KMS-11 (cell line): ENCODE measurements around the gene ISG20L2.

Experiments used
- H2AFZ ChIP-seq: fragments of 200-600 bp; sonication (generic); 2 replicates; pipeline ENCODE4 v1.6.1; 2016; ENCODE audit warnings: antibody characterized with exemption, mixed run types, low read depth
- H3K27ac ChIP-seq: fragments of 200-600 bp; sonication (generic); 2 replicates; pipeline ENCODE4 v1.6.1; 2016; ENCODE audit warnings: mild to moderate bottlenecking, mixed run types
- H3K27me3 ChIP-seq: fragments of 200-600 bp; sonication (generic); 2 replicates; pipeline ENCODE4 v1.6.1; 2017; ENCODE audit warnings: mild to moderate bottlenecking, low read depth, mixed run types, moderate library complexity; ENCODE audit not compliant: insufficient read depth
- H3K36me3 ChIP-seq: fragments of 200-600 bp; sonication (generic); 2 replicates; pipeline ENCODE4 v1.6.1; 2017; ENCODE audit warnings: mild to moderate bottlenecking, mixed run types; ENCODE audit not compliant: insufficient read depth
- H3K4me1 ChIP-seq: fragments of 200-600 bp; sonication (generic); 2 replicates; pipeline ENCODE4 v1.6.1; 2016; ENCODE audit warnings: mild to moderate bottlenecking, low read depth, mixed run types; ENCODE audit not compliant: poor library complexity, severe bottlenecking
- H3K4me2 ChIP-seq: fragments of 200-600 bp; sonication (generic); 2 replicates; pipeline ENCODE4 v1.7.0; 2016; ENCODE audit warnings: mild to moderate bottlenecking, mixed run types
- H3K4me3 ChIP-seq: fragments of 200-600 bp; sonication (generic); IDR thresholded peaks from 2 replicates; pipeline ENCODE4 v1.6.1; 2017; ENCODE audit warnings: low read depth, low read length, mixed read lengths; ENCODE audit not compliant: insufficient read depth
- H3K79me2 ChIP-seq: fragments of 200-600 bp; sonication (generic); 2 replicates; pipeline ENCODE4 v1.6.1; 2016; ENCODE audit warnings: low read depth, mixed run types; ENCODE audit not compliant: insufficient read depth
- H3K9ac ChIP-seq: fragments of 200-600 bp; sonication (generic); 2 replicates; pipeline ENCODE4 v1.6.1; 2016; ENCODE audit warnings: mild to moderate bottlenecking, mixed run types
- H4K20me1 ChIP-seq: fragments of 200-600 bp; sonication (generic); 2 replicates; pipeline ENCODE4 v1.6.1; 2016; ENCODE audit warnings: mild to moderate bottlenecking, mixed run types; ENCODE audit not compliant: insufficient read depth
- CTCF ChIP-seq: fragments of 200-600 bp; sonication (generic); conservative IDR thresholded peaks from 2 replicates; pipeline ENCODE4 v1.6.1; 2017; ENCODE audit warnings: low read depth, mild to moderate bottlenecking, antibody characterized with exemption, low read length, moderate library complexity, mixed read lengths

ISG20L2 gene

DNA sequence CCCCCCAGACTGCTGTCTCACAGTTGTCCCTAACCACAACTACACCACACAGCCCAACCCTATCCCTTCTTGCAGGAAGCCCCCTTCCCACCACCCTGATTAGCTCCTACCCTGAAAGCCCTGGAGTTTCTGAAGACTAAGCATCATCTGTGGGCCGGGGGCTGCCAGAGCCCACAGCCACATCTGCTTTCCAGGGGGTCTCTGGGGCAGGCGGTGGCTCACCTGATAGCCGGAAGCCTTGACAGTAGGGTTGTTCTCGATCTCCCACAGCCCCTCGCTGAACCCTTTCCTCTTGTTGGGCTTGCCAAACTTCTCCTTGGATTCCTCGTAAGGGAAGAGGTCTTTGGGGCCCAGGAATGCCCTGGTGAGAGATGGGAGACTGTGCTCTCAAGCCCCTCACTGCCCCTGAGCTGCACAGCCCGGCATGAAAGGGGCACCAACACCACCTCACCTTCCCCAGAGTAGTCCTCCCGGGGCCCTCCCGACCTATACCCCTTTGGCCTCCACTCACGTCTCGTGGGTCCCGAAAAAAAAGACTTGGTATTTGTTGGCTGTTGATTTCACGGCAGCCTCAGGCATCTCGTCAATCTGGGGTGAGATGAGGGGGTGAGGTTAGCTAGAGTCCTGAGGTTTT is 16.3 kb upstream of the ISG20L2 start:
- peak overlapping the region; percentile 94; the same call in 1 of the 2 replicates for H3K4me2 ChIP-seq
- H3K36me3 ChIP-seq = no peaks in the 10 kb centered on the region; the same call in 1 of the 2 replicates
- peaks cover 11% of the 10 kb centered on the region; the same call in 1 of the 2 replicates for H4K20me1 ChIP-seq
- H3K27ac ChIP-seq = peak overlapping the region; percentile 86; the same call in 1 of the 2 replicates
- no peak overlapping the region for H2AFZ ChIP-seq
- H3K4me1 ChIP-seq = peaks cover 72% of the 10 kb centered on the region
- no peak overlapping the region for H3K9ac ChIP-seq
- no peak overlapping the region for H3K4me3 ChIP-seq
- no peaks in the 10 kb centered on the region for H3K27me3 ChIP-seq
- no peak for TF ChIP-seq CTCF
- peaks cover 78% of the 10 kb centered on the region for H3K79me2 ChIP-seq

- Histone ChIP-seq H3K79me2 (peaks cover 78% of the 10 kb centered on the region), H3K4me3 (no peak overlapping the region), H3K4me1 (peaks cover 78% of the 10 kb centered on the region), H2AFZ (no peak overlapping the region), H3K4me2 (peak overlapping the region; percentile 74; the same call in 1 of the 2 replicates), H3K36me3 (no peaks in the 10 kb centered on the region; the same call in 1 of the 2 replicates), H3K9ac (no peak overlapping the region), H4K20me1 (peaks cover 11% of the 10 kb centered on the region; the same call in 1 of the 2 replicates), H3K27ac (peak overlapping the region; percentile 5; the same call in 1 of the 2 replicates), H3K27me3 (no peaks in the 10 kb centered on the region)
- TF ChIP-seq CTCF = no peak
These were observed 15.8 kb upstream of the ISG20L2 start for GRCh38 chr1:156744344-156744743.

- no peak overlapping the region for H3K4me3 ChIP-seq
- peak overlapping the region; percentile 72; the same call in 1 of the 2 replicates for H3K27ac ChIP-seq
- H3K79me2 ChIP-seq = peaks cover 75% of the 10 kb centered on the region
- no peaks in the 10 kb centered on the region; the same call in 1 of the 2 replicates for H3K36me3 ChIP-seq
- no peak overlapping the region for H3K9ac ChIP-seq
- H3K4me1 ChIP-seq = peaks cover 79% of the 10 kb centered on the region
- no peak overlapping the region for H2AFZ ChIP-seq
- peak overlapping the region; percentile 74; the same call in 1 of the 2 replicates for H3K4me2 ChIP-seq
- no peaks in the 10 kb centered on the region for H3K27me3 ChIP-seq
- no peak for TF ChIP-seq CTCF
- H4K20me1 ChIP-seq = peaks cover 11% of the 10 kb centered on the region; the same call in 1 of the 2 replicates
These were observed 15.1 kb upstream of the ISG20L2 start for GRCh38 chr1:156743367-156744302.

DNA sequence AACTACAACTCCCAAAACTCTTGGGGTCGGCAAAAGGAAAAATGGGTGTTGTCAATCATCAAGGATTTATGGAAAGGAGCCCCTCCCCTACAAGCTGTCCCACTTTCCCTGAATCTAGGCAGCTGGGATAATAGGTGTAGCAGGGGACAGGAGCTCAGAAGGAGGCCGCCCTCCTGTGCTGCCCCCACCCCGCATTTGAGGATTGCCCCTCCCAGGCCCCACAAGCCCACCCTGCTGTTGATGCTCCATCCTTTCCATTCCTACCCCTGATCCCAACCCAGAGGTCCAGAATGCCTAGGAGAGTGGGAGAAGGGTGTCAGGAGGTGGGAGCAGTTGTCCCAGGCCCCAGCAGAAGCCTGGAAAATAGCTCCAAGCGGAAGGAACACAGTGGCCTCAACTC is 14.2 kb upstream of the ISG20L2 start:
- H3K9ac ChIP-seq = no peak overlapping the region
- no peak for TF ChIP-seq CTCF
- no peak overlapping the region for H2AFZ ChIP-seq
- H3K36me3 ChIP-seq = no peaks in the 10 kb centered on the region; the same call in 1 of the 2 replicates
- peaks cover 11% of the 10 kb centered on the region; the same call in 1 of the 2 replicates for H4K20me1 ChIP-seq
- peaks cover 71% of the 10 kb centered on the region for H3K4me1 ChIP-seq
- H3K27me3 ChIP-seq = no peaks in the 10 kb centered on the region
- H3K4me2 ChIP-seq = peak overlapping the region; percentile 74
- H3K79me2 ChIP-seq = peaks cover 70% of the 10 kb centered on the region
- peak overlapping the region; percentile 72; the same call in 1 of the 2 replicates for H3K27ac ChIP-seq
- no peak overlapping the region for H3K4me3 ChIP-seq
